ENCODE measurements around the gene TAS2R3. TPM values are rescaled to one million over a fixed set of nuclear protein-coding genes. Genes with fewer than 3 reads are reported as not detected.

TAS2R3 gene
- total and polyA plus RNA-seq, 9 of the 15 experiments (the other 6 are each of a cell fraction or from before 2014, with no cell fraction given) = 0.37 to 1.9 (median 1.2) TPM; not detected in 2

DNA sequence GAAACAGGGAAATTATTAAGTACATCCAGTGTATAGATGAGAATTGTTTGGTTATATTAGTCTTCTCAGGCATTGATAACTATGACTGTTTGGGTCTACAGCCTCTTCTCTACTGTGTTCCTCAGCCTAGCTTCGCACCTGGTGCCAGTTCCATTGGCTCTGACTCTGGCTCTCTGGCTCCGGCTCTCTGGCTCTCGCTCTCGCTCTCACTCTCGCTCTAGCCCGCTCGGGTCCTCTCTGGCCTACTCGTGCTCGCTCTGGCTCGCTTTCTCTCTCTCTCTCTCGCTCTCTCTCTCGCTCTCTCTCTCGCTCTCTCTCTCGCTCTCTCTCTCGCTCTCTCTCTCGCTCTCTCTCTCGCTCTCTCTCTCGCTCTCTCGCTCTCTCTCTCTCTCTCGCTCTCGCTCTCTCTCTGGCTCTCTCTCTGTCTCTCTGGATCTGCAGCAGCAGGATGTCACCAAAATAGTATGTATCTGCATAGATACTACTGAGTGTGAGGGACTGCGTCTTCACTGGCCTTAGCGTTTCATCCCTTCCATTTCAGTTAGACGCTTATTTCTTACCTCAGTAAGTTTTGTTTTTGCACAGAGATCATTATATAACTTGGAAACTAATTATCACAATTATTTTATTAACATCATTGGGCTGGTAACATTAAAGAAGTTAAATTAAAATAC, 32.3 kb upstream of the TAS2R3 start:
- Histone ChIP-seq H3K9me1 (ENCODE audit: control insufficient read depth, insufficient read depth, low read length) (no peaks in the 10 kb centered on the region), H4K20me1 (replicated peaks; ENCODE audit: control insufficient read depth, insufficient read depth, low read length) (no peaks in the 10 kb centered on the region), H2AFZ (ENCODE audit: low read depth, low read length) (no peak overlapping the region), H3K9me3 (replicated peaks; ENCODE audit: control insufficient read depth, insufficient read depth, low read depth, low read length) (no peaks in the 10 kb centered on the region), H3K79me2 (ENCODE audit: control insufficient read depth, insufficient read depth, low read length) (no peaks in the 10 kb centered on the region), H3K27ac (ENCODE audit: extremely low read depth, low read depth, low read length) (no peak overlapping the region), H3K36me3 (ENCODE audit: control insufficient read depth, insufficient read depth, low read length) (no peaks in the 10 kb centered on the region), H3K4me3 (no peak overlapping the region), H3K9ac (ENCODE audit: insufficient read depth in 1 of 2, low read depth in 2 of 2, low read length in 2 of 2) (no peak overlapping the region), H3K27me3 (ENCODE audit: control insufficient read depth in 2 of 2, insufficient read depth in 2 of 2, low read length in 2 of 2) (peaks cover 12 to 15% of the 10 kb centered on the region in 2 experiments; a peak in 3 of 5 replicates), H3K4me1 (replicated peaks in 1 of 2; ENCODE audit: control insufficient read depth in 2 of 2, insufficient read depth in 2 of 2, low read length in 2 of 2) (no peaks in the 10 kb centered on the region), H3K4me2 (ENCODE audit: insufficient read depth, low read length) (no peak overlapping the region)
- ATAC-seq (peak; percentile 57), DNase-seq (ENCODE audit: extremely low read depth in 1 of 4, low spot score in 3 of 4) (no peak), FAIRE-seq (no peak)
- ChIA-PET CTCF (ENCODE audit: low intra/inter-chr PET ratio) (no interaction called here), POLR2A (interaction anchor here (1.5 kb wide), 1 partner anchor 10 kb away, joined by 5 read pairs; no protein-coding TSS in a partner anchor)
- in situ Hi-C loops (cut with MboI) = no loop called here
- BruUV-seq (replicated peaks) = no TSS peak
- WGBS (ENCODE audit: insufficient coverage, low coverage, missing lambda C conversion rate) = 10% methylated on average over 15 of the region's 24 CpGs
- TF ChIP-seq, protein P1, sequence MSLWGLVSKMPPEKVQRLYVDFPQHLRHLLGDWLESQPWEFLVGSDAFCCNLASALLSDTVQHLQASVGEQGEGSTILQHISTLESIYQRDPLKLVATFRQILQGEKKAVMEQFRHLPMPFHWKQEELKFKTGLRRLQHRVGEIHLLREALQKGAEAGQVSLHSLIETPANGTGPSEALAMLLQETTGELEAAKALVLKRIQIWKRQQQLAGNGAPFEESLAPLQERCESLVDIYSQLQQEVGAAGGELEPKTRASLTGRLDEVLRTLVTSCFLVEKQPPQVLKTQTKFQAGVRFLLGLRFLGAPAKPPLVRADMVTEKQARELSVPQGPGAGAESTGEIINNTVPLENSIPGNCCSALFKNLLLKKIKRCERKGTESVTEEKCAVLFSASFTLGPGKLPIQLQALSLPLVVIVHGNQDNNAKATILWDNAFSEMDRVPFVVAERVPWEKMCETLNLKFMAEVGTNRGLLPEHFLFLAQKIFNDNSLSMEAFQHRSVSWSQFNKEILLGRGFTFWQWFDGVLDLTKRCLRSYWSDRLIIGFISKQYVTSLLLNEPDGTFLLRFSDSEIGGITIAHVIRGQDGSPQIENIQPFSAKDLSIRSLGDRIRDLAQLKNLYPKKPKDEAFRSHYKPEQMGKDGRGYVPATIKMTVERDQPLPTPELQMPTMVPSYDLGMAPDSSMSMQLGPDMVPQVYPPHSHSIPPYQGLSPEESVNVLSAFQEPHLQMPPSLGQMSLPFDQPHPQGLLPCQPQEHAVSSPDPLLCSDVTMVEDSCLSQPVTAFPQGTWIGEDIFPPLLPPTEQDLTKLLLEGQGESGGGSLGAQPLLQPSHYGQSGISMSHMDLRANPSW (CRISPR knock-in tag; IDR thresholded peaks at IDR 0.05) = no peak
- TF ChIP-seq BCL6 (CRISPR knock-in tag; IDR thresholded peaks at IDR 0.05) = no peak
- TF ChIP-seq, protein P2, sequence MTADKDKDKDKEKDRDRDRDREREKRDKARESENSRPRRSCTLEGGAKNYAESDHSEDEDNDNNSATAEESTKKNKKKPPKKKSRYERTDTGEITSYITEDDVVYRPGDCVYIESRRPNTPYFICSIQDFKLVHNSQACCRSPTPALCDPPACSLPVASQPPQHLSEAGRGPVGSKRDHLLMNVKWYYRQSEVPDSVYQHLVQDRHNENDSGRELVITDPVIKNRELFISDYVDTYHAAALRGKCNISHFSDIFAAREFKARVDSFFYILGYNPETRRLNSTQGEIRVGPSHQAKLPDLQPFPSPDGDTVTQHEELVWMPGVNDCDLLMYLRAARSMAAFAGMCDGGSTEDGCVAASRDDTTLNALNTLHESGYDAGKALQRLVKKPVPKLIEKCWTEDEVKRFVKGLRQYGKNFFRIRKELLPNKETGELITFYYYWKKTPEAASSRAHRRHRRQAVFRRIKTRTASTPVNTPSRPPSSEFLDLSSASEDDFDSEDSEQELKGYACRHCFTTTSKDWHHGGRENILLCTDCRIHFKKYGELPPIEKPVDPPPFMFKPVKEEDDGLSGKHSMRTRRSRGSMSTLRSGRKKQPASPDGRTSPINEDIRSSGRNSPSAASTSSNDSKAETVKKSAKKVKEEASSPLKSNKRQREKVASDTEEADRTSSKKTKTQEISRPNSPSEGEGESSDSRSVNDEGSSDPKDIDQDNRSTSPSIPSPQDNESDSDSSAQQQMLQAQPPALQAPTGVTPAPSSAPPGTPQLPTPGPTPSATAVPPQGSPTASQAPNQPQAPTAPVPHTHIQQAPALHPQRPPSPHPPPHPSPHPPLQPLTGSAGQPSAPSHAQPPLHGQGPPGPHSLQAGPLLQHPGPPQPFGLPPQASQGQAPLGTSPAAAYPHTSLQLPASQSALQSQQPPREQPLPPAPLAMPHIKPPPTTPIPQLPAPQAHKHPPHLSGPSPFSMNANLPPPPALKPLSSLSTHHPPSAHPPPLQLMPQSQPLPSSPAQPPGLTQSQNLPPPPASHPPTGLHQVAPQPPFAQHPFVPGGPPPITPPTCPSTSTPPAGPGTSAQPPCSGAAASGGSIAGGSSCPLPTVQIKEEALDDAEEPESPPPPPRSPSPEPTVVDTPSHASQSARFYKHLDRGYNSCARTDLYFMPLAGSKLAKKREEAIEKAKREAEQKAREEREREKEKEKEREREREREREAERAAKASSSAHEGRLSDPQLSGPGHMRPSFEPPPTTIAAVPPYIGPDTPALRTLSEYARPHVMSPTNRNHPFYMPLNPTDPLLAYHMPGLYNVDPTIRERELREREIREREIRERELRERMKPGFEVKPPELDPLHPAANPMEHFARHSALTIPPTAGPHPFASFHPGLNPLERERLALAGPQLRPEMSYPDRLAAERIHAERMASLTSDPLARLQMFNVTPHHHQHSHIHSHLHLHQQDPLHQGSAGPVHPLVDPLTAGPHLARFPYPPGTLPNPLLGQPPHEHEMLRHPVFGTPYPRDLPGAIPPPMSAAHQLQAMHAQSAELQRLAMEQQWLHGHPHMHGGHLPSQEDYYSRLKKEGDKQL (CRISPR knock-in tag; IDR thresholded peaks at IDR 0.05; ENCODE audit: borderline replicate concordance) = no peak
- intact Hi-C loops (cut with micrococcal nuclease) = no loop called here
